ENCODE results near the gene ADM2. TPM values are rescaled to one million over a fixed set of nuclear protein-coding genes. Genes with fewer than 3 reads are reported as not detected.
A peak's percentile ranks its signal among the peaks of the same experiment; 100 is the strongest.

ADM2 gene
- total RNA-seq, 5 donors from 2014 or later (not counting 1 experiment from before 2014, with no cell fraction given): 1.5 to 11.3 (median 10.7) TPM

- H3K27ac Mint-ChIP-seq: peak overlapping the region; percentile 74 to 79
- POLR2A ChIA-PET: interaction anchor here in 1 of 2 donors (0.6 kb wide), 1 partner anchor 90 kb away, joined by 9 read pairs; no protein-coding TSS in a partner anchor
- Histone ChIP-seq H3K27ac (ENCODE audit: low read length) (peak overlapping the region; percentile 43), H3K36me3 (ENCODE audit: control insufficient read depth in 2 of 2, extremely low read depth in 1 of 2, insufficient read depth in 1 of 2, low read length in 1 of 2) (peaks cover 14 to 47% of the 10 kb centered on the region in 2 donors), H3K27me3 (replicated peaks in 1 of 2; ENCODE audit: control insufficient read depth in 2 of 2, extremely low read depth in 1 of 2, insufficient read depth in 2 of 2, low read length in 1 of 2) (no peaks in the 10 kb centered on the region), H3K4me3 (ENCODE audit: control insufficient read depth in 1 of 2, extremely low read depth in 1 of 2, low read length in 1 of 2) (no peak overlapping the region), H3K4me1 (ENCODE audit: control insufficient read depth in 1 of 2, extremely low read depth in 1 of 2, insufficient read depth in 2 of 2, low read length in 2 of 2) (peaks cover 8 to 55% of the 10 kb centered on the region in 2 experiments), H3K9me3 (no peaks in the 10 kb centered on the region)
- CTCF ChIA-PET: no interaction called here
- H3K36me3 Mint-ChIP-seq: peaks cover 17% of the 10 kb centered on the region
- peak in 24 of 35 experiments; percentile 18 to 62 (median 34) for DNase-seq
- WGBS (ENCODE audit: insufficient coverage): 30% methylated on average over 3 of the region's 30 CpGs
- no peaks in the 10 kb centered on the region for H3K9me3 Mint-ChIP-seq
- peak; percentile 43 to 50 (median 45) for ATAC-seq (replicated peaks in 1 of 4)
- peak overlapping the region in 1 of 3 donors; percentile 52 for H3K4me3 Mint-ChIP-seq
- no peaks in the 10 kb centered on the region for H3K27me3 Mint-ChIP-seq
- H3K4me1 Mint-ChIP-seq: peaks cover 20 to 30% (median 28%) of the 10 kb centered on the region in 3 donors
These were observed 36.1 kb upstream of the ADM2 start for GRCh38 chr22:50445071-50445879.

DNA sequence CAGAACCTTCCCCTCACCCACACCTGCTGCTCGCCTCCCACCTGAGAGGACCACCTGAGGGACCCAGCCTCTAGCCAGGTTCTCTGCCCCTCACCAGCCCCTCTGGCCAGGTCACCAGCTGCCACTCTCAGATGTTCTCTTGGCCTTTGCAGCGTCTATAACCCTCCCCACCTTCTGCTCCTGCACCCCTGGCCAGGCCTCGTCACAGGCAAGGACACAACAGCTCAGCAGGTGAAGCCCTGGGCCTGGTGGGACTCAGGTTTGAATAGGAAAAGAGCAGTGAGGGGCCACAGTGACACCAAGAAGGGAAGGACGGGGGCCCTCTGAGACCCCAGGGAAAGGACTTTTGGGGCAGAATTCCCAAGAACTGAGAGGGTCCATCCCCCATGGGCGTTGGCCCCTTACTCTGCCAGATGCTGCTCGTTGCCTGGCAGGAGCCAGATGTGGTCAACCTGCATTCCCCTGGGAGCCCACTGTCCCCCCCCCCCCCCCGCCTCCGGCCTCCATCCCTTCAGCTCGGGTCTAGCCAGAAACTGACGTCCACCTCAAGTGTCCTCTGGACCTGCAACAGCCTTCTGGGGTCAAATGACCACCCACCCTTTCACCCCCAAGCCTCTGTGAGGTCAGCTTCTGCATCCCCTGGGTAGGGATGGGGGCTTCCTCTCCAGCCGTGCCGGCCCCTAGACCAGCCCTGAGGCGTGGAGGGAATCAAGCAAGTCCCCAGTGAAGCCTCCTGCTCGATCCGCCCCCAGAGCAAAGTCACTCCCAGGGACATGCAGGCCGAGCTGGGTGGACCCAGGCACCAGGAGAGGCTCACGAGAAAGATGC, 35.2 kb upstream of the ADM2 start:
- peaks cover 20 to 48% of the 10 kb centered on the region in 2 donors for H3K36me3 ChIP-seq (ENCODE audit: control insufficient read depth in 2 of 2, extremely low read depth in 1 of 2, insufficient read depth in 1 of 2, low read length in 1 of 2)
- no peak for ATAC-seq (replicated peaks in 1 of 4)
- peaks cover 8 to 55% of the 10 kb centered on the region in 2 experiments for H3K4me1 ChIP-seq (ENCODE audit: control insufficient read depth in 1 of 2, extremely low read depth in 1 of 2, insufficient read depth in 2 of 2, low read length in 2 of 2)

GRCh38 chr22:50446708-50447575, 34.4 kb upstream of the ADM2 start:
- 95% methylated on average over 40 of the region's 54 CpGs for WGBS (ENCODE audit: insufficient coverage)
- Histone ChIP-seq H3K9me3 (no peaks in the 10 kb centered on the region), H3K4me1 (ENCODE audit: control insufficient read depth in 1 of 2, extremely low read depth in 1 of 2, insufficient read depth in 2 of 2, low read length in 2 of 2) (peaks cover 8 to 55% of the 10 kb centered on the region in 2 experiments), H3K36me3 (ENCODE audit: control insufficient read depth in 2 of 2, extremely low read depth in 1 of 2, insufficient read depth in 1 of 2, low read length in 1 of 2) (peaks cover 20 to 47% of the 10 kb centered on the region in 2 donors), H3K4me3 (ENCODE audit: control insufficient read depth in 1 of 2, extremely low read depth in 1 of 2, low read length in 1 of 2) (no peak overlapping the region), H3K27me3 (replicated peaks in 1 of 2; ENCODE audit: control insufficient read depth in 2 of 2, extremely low read depth in 1 of 2, insufficient read depth in 2 of 2, low read length in 1 of 2) (no peaks in the 10 kb centered on the region), H3K27ac (ENCODE audit: low read length) (no peak overlapping the region)
- Mint-ChIP-seq H3K36me3 (peaks cover 25% of the 10 kb centered on the region), H3K27me3 (no peaks in the 10 kb centered on the region), H3K4me3 (no peak overlapping the region), H3K27ac (no peak overlapping the region), H3K4me1 (peaks cover 25 to 33% (median 31%) of the 10 kb centered on the region in 3 donors), H3K9me3 (no peaks in the 10 kb centered on the region)
- ATAC-seq (replicated peaks in 1 of 4): no peak
- POLR2A ChIA-PET: interaction anchor here in 1 of 2 donors (0.6 kb wide), 1 partner anchor 39 kb away, joined by 7 read pairs; no protein-coding TSS in a partner anchor
- no peak for DNase-seq
- CTCF ChIA-PET: no interaction called here

More for the DNA sequence above, 35.2 kb upstream of the ADM2 start:
- ChIA-PET CTCF (no interaction called here), POLR2A (interaction anchor here in 1 of 2 donors (0.6 kb wide), 1 partner anchor 38 kb away, joined by 7 read pairs; no protein-coding TSS in a partner anchor)
- Histone ChIP-seq H3K27ac (ENCODE audit: low read length) (peak overlapping the region; percentile 43), H3K9me3 (no peaks in the 10 kb centered on the region), H3K27me3 (replicated peaks in 1 of 2; ENCODE audit: control insufficient read depth in 2 of 2, extremely low read depth in 1 of 2, insufficient read depth in 2 of 2, low read length in 1 of 2) (no peaks in the 10 kb centered on the region), H3K4me3 (ENCODE audit: control insufficient read depth in 1 of 2, extremely low read depth in 1 of 2, low read length in 1 of 2) (no peak overlapping the region)
- peak overlapping the region; percentile 74 to 79 for H3K27ac Mint-ChIP-seq
- no peaks in the 10 kb centered on the region for H3K9me3 Mint-ChIP-seq
- peaks cover 20% of the 10 kb centered on the region for H3K36me3 Mint-ChIP-seq
- H3K4me1 Mint-ChIP-seq: peaks cover 21 to 33% (median 28%) of the 10 kb centered on the region in 3 donors
- no peak for DNase-seq
- H3K27me3 Mint-ChIP-seq: no peaks in the 10 kb centered on the region
- WGBS (ENCODE audit: insufficient coverage): 91% methylated on average over 8 of the region's 17 CpGs
- peak overlapping the region in 1 of 3 donors; percentile 52 for H3K4me3 Mint-ChIP-seq

DNA sequence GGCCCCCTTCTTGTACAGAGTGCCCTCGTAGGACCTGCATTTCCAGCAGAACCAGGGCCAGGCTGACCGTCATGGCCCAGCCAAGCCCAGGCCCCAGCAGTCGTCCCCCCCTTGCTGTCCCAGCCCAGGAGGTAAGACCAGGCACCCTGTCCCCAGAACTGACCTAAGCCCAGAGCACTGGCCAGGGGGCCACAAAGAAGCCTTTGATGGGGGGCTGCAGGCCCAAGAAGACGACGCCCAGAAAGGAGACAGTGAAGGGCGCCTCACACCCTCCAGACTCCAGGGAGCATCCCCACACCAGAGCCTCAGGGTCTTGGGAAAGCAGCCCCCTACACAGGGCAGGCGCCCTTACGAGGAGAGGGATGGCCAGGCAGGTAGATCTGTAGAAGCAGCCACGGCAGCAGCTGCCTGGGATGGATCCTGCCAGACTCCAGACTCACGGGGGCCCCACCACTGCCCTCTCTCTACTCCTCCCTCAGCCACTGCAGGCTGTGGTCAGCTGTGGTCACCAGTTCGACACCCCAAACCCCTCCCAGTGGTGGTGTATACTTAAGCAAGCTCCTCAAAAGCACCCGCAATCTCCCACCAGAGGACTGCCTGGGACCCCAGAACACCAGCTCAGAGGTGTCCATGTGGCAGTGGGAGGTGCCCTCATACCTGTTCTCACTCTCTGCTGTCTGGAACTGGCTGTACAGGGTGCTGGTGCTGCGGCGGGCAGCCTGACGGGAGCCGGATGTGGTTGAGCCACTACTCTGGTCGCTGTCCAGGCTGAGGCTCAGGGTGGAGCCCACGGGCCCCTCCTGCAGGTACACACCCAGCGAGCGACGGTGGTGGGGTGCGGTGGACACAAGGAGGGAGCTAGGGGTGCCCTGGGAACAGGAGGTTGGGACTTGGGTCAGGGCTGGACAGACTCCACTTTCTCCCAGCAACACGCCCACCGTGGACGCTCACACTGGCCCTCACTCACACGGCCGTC, 33.5 kb upstream of the ADM2 start:
- H3K4me3 ChIP-seq (ENCODE audit: control insufficient read depth in 1 of 2, extremely low read depth in 1 of 2, low read length in 1 of 2): no peak overlapping the region
- H3K36me3 ChIP-seq (ENCODE audit: control insufficient read depth in 2 of 2, extremely low read depth in 1 of 2, insufficient read depth in 1 of 2, low read length in 1 of 2): peaks cover 20 to 49% of the 10 kb centered on the region in 2 donors
- Mint-ChIP-seq H3K4me3 (no peak overlapping the region), H3K36me3 (peaks cover 28% of the 10 kb centered on the region), H3K4me1 (peaks cover 25 to 35% (median 33%) of the 10 kb centered on the region in 3 donors), H3K27me3 (no peaks in the 10 kb centered on the region), H3K9me3 (no peaks in the 10 kb centered on the region), H3K27ac (peak overlapping the region in 1 of 2 donors; percentile 51)
- DNase-seq (no peak), ATAC-seq (replicated peaks in 1 of 4) (no peak)
- no peaks in the 10 kb centered on the region for H3K9me3 ChIP-seq
- peaks cover 8 to 55% of the 10 kb centered on the region in 2 experiments for H3K4me1 ChIP-seq (ENCODE audit: control insufficient read depth in 1 of 2, extremely low read depth in 1 of 2, insufficient read depth in 2 of 2, low read length in 2 of 2)
- POLR2A ChIA-PET: no interaction called here
- H3K27ac ChIP-seq (ENCODE audit: low read length): no peak overlapping the region
- H3K27me3 ChIP-seq (replicated peaks in 1 of 2; ENCODE audit: control insufficient read depth in 2 of 2, extremely low read depth in 1 of 2, insufficient read depth in 2 of 2, low read length in 1 of 2): no peaks in the 10 kb centered on the region
- WGBS (ENCODE audit: insufficient coverage): 88% methylated on average over 9 of the region's 27 CpGs
- CTCF ChIA-PET: no interaction called here

DNA sequence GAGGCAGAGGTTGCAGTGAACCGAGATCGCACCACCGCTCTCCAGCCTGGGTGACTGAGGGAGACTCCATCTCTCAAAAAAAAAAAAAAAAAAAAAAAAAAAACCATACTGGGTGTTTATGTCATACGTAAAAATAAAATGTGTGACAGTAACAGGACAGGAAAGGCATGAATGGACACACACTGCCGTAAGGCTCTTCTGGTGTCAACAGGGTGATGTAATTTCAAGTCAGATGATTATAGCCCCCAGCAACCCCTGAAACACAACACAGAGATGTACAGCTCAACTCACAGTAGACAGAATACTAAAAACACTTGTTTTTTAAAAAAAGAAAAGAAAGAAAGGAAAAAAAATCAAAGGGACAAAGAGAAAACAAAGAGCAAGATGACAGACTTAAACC, 28.7 kb upstream of the ADM2 start:
- DNase-seq (no peak), ATAC-seq (replicated peaks in 1 of 4) (no peak)
- WGBS (ENCODE audit: insufficient coverage): no CpG with 5 or more reads among the region's 5 CpGs
- peak overlapping the region; percentile 33 to 77 for H3K27ac Mint-ChIP-seq
- peaks cover 37% of the 10 kb centered on the region for H3K36me3 Mint-ChIP-seq
- Histone ChIP-seq H3K27ac (ENCODE audit: low read length) (no peak overlapping the region), H3K4me1 (ENCODE audit: control insufficient read depth in 1 of 2, extremely low read depth in 1 of 2, insufficient read depth in 2 of 2, low read length in 2 of 2) (peaks cover 0 to 18% of the 10 kb centered on the region in 2 experiments), H3K27me3 (replicated peaks in 1 of 2; ENCODE audit: control insufficient read depth in 2 of 2, extremely low read depth in 1 of 2, insufficient read depth in 2 of 2, low read length in 1 of 2) (no peaks in the 10 kb centered on the region), H3K9me3 (no peaks in the 10 kb centered on the region), H3K36me3 (ENCODE audit: control insufficient read depth in 2 of 2, extremely low read depth in 1 of 2, insufficient read depth in 1 of 2, low read length in 1 of 2) (peaks cover 34 to 71% of the 10 kb centered on the region in 2 donors), H3K4me3 (ENCODE audit: control insufficient read depth in 1 of 2, extremely low read depth in 1 of 2, low read length in 1 of 2) (no peak overlapping the region)
- no peak overlapping the region for H3K4me3 Mint-ChIP-seq
- peaks cover 12 to 17% (median 14%) of the 10 kb centered on the region in 3 donors for H3K4me1 Mint-ChIP-seq
- POLR2A ChIA-PET: no interaction called here
- CTCF ChIA-PET: interaction anchor here in 1 of 2 donors (0.5 to 0.6 kb wide), 2 partner anchors 10 to 184 kb away, joined by 3 read pairs; no protein-coding TSS in a partner anchor
- no peaks in the 10 kb centered on the region for H3K9me3 Mint-ChIP-seq
- no peaks in the 10 kb centered on the region for H3K27me3 Mint-ChIP-seq
